GM12891 (cell line): ENCODE data around the gene CEACAM4.

Experiments used
- POLR2A ChIP-seq: IDR thresholded peaks from 2 replicates; pipeline ENCODE4 v1.6.1; 2011; ENCODE audit warnings: low read depth, low read length, control low read depth
- POLR2AphosphoS5 ChIP-seq: IDR thresholded peaks from 2 replicates; pipeline ENCODE4 v1.6.1; 2011; ENCODE audit warnings: low read depth, low read length, control low read depth

GRCh38 chr19:41588497-41589209 lies 38.2 kb downstream of the CEACAM4 start:
- no peak for TF ChIP-seq POLR2AphosphoS5
- no peak for TF ChIP-seq POLR2A
